ENCODE results near the gene OGFR.

The OGFR gene

DNA sequence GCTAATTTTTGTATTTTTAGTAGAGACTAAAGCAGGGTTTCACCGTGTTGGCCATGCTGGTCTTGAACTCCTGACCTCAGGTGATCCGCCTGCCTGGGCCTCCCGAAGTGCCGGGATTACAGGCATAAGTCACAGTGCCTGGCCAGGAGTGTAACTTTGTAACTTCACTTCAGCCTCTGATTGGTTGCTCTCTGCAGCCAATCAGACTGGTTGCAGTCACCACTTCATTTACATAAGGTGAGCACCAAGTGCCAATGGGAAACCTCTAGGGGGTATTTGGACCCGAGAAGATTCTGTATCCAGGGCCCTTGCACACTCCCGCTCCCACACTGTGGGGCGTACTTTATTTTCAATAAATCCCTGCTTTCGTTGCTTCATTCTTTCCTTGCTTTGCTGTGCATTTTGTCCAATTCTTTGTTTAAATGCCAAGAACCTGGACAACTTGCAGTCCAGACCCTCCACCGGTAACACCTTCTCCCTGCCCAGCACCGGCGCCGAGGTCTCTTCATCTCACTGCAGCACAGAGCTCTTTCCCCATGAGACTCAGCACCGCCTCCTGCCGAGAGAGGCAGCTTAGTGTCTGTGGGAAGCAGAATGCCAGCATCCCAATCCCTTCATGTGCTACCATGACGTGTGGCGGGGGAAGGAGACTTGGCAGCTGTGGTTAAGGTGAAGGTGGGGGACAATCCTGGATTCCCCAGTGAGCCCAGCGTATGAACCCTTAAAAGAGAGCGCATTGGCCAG, 22.3 kb upstream of the OGFR start:
- in situ Hi-C loops (cut with MboI; ENCODE audit: low sequenced_read_pairs) = no loop called here

GRCh38 chr20:62782893-62783278, 21.7 kb upstream of the OGFR start:
- in situ Hi-C loops (cut with MboI; ENCODE audit: low sequenced_read_pairs) = no loop called here

- in situ Hi-C loops (cut with MboI; ENCODE audit: low sequenced_read_pairs) = no loop called here
These were observed 20.1 kb upstream of the OGFR start for GRCh38 chr20:62784497-62784896.

GRCh38 chr20:62785393-62785792, 19.2 kb upstream of the OGFR start:
- in situ Hi-C loops (cut with MboI; ENCODE audit: low sequenced_read_pairs) = no loop called here

DNA sequence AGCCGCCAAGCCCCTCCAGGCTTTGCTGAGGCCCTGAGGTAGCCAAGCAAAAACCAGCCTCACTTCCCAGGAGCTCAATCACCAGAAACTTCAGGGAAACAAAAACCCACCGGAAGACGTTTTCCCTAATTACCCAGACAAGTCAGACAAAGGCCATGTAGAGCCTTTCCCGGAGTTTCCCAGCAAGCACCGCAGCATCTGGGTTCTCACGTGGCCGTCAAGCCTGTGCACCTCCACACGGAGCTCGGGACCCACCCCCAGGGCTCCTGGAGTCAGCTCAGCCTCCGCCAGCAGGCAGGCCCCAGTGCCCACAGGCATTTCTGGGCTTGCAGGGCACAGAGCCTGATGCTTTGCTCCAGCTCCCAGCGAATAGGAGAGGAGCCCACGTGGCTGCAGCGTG, 18.5 kb upstream of the OGFR start:
- in situ Hi-C loops (cut with MboI; ENCODE audit: low sequenced_read_pairs) = no loop called here

DNA sequence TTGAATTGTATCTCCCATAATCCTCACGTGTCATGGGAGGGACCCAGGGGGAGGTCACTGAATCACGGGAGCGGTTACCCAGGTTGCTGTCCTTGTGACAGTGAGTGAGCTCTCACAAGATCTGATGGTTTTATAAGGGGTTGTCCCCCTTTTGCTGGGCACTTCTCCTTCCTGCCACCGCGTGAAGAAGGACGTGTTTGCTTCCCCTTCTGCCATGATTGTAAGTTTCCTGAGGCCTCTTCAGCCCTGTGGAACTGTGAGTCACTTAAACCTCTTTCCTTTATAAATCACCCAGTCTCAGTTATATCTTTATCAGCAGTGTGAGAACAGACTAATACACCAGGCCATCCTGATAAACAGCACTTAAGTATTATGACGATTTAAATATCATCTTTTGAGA, 17.3 kb upstream of the OGFR start:
- in situ Hi-C loops (cut with MboI; ENCODE audit: low sequenced_read_pairs) = no loop called here

DNA sequence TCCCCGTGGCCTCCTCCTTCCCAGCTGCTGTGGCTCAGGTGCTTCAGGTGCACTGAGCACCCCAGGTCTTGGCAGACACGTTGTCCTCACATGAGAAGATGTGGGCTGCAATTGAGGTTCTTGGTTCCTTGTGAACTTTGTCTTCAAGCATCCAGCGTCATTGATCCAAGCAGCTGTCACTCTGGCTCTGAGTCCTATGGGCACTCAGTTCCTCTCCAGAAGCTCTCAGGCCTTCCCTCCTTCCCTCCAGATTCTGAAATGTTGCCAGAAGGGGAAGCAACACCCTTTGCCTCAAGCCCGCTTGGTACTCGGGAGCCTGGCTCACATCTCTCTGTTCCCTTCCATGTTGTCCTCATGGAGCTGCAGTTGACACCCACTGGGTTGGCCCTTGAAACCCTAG, 16.8 kb upstream of the OGFR start:
- in situ Hi-C loops (cut with MboI; ENCODE audit: low sequenced_read_pairs) = no loop called here

- in situ Hi-C loops (cut with MboI; ENCODE audit: low sequenced_read_pairs) = no loop called here
These were observed 16.0 kb upstream of the OGFR start for GRCh38 chr20:62788607-62789006.

DNA sequence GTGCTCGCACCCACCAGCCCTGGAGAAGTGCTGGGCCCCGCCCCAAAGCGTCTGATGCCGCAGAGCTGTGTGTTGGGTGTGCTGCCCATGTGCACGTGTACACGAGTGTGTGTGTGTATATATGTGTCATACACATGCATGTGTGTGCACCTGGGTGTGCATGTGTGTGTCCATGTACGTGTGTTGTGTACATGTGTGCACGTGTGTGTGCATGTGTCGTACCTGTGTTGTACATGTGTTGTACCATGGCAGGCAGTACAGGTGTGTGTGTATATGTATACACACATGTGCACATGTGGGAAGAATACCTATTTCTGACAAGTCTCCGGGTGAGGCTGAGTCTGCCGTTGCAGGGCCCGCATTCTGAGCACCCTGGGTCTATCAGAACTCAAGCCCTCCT, 14.6 kb upstream of the OGFR start:
- in situ Hi-C loops (cut with MboI; ENCODE audit: low sequenced_read_pairs) = loop anchor here (10.0 kb wide), 1 partner anchor 105 kb away; no protein-coding TSS in a partner anchor

DNA sequence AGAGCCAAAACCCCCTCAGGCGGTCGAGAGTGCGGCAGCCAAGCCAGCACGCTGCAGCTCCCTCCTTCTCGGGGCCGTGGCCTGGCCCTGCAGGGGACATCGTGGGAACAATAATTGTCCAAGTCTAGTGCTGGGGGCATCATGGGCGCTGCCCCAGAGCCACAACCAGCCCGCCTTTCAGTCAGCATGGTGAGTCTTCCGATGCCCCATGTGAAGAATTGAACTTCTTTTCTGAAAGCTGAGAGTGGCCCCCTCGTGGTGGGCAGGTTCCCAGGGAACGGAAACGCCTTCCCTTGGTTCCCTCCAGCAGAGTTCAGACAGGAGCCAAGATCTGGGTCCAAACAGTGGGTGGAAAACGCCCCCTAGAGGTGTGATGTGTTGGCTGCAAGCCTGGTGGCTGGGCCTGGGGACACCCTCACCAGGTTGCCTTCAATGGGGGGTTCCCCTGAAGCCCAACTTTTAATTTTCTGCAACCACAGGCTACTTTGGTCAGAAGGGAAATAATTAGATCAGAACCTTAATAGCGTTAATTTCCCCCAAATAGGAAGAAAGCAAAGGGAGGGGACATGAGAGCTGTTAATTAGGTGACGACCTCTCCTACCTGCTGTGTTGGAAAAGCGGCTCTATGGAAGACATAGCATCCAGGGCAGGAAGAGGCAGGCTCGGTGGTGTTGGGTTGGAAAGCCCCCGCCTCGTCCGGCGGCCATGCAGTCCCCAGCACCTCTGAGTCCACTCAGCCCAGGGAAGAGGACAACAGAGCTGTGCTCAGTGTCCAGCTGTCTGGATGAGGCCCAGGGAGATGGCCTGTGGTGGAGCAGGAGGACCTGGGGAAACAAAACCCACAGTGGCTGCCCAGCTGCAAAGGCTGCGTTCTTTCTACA, 13.1 kb upstream of the OGFR start:
- in situ Hi-C loops (cut with MboI; ENCODE audit: low sequenced_read_pairs) = loop anchor here (10.0 kb wide), 1 partner anchor 107 kb away; no protein-coding TSS in a partner anchor

DNA sequence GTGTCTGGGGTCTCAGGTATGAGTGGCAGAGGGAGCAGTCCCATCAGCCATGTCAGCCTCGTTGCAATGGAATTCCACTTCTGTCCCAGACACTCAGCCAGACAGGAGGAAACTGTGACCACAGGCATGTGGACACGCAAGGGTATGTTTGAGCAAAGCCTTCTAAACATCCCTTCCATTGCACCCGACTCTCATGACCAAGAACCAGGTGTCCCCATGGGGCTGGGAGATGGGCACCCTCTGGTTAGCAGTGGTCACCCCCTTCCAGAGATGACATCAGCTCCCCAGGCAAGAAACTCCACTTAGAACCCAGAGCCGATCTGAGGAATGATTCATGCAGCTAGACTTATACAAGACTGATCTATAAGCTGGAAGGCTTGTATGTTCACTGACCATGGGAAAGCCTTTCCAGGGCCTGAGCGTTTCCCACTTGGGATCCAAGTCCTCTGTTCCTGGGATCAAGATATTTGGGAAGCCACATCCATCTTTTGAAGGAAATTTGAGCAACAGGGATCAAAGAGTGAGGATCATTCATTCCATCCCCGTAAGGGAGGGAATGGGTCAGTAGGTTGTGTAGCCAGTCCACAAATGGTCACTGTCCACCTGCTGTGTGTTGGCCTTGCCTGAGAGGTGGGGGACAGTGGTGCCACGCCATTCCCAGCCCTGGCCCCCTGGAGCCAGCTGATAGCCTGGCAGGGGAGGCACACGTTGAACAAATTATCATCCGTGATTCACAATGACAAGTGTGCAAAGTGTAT, 12.3 kb upstream of the OGFR start:
- in situ Hi-C loops (cut with MboI; ENCODE audit: low sequenced_read_pairs) = loop anchor here (10.0 kb wide), 1 partner anchor 108 kb away; no protein-coding TSS in a partner anchor

DNA sequence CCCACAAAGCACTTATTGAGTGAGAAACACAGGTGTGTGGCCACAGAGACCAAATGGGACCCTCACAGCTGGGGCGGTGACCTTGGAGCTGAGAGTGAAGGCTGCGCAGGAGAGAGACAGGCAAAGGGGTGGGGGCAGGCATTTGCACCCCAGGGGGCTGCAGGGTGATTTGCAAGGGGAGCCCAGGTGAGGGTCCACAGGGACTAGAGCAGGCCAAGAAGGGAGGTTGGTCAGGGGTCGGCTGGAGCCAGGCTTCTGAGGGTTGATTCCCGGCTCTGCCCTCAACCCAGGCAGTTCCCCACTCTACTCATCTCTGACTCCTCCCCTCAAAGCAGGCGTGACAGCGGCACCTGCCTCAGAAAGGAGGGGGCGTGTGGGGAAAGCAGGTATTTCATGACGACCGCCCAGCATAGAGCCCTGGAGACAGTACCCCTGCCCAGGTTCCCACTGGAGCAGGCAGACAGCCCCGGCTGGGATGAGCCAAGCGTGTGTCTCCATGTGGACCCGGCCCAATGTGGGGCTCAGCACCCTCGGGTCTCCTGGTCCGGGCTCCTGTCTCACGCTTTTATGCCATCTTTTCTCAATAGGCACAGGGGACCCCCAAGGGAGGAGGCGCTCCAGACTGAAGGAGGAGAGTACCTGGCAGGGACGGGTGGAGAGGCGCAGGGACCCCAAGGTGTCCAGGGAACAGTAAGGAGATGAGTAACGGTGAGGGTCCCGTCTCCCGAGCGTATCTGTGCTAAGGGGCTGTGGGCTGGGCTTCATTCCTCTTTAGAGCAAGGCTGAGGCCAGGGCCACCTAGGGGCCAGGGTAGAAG, 11.5 kb upstream of the OGFR start:
- in situ Hi-C loops (cut with MboI; ENCODE audit: low sequenced_read_pairs) = loop anchor here (10.0 kb wide), 1 partner anchor 108 kb away; no protein-coding TSS in a partner anchor

GRCh38 chr20:62793757-62794006, 11.0 kb upstream of the OGFR start:
- in situ Hi-C loops (cut with MboI; ENCODE audit: low sequenced_read_pairs) = loop anchor here (10.0 kb wide), 1 partner anchor 109 kb away; no protein-coding TSS in a partner anchor

- in situ Hi-C loops (cut with MboI; ENCODE audit: low sequenced_read_pairs) = loop anchor here (10.0 kb wide), 1 partner anchor 109 kb away; no protein-coding TSS in a partner anchor
These were observed 10.5 kb upstream of the OGFR start for GRCh38 chr20:62794007-62794724.

GRCh38 chr20:62795023-62795761, 9.4 kb upstream of the OGFR start:
- in situ Hi-C loops (cut with MboI; ENCODE audit: low sequenced_read_pairs) = loop anchor here (10.0 kb wide), 1 partner anchor 110 kb away; no protein-coding TSS in a partner anchor

- in situ Hi-C loops (cut with MboI; ENCODE audit: low sequenced_read_pairs) = loop anchor here (10.0 kb wide), 1 partner anchor 112 kb away; no protein-coding TSS in a partner anchor
These were observed 7.7 kb upstream of the OGFR start for GRCh38 chr20:62796699-62797491.

DNA sequence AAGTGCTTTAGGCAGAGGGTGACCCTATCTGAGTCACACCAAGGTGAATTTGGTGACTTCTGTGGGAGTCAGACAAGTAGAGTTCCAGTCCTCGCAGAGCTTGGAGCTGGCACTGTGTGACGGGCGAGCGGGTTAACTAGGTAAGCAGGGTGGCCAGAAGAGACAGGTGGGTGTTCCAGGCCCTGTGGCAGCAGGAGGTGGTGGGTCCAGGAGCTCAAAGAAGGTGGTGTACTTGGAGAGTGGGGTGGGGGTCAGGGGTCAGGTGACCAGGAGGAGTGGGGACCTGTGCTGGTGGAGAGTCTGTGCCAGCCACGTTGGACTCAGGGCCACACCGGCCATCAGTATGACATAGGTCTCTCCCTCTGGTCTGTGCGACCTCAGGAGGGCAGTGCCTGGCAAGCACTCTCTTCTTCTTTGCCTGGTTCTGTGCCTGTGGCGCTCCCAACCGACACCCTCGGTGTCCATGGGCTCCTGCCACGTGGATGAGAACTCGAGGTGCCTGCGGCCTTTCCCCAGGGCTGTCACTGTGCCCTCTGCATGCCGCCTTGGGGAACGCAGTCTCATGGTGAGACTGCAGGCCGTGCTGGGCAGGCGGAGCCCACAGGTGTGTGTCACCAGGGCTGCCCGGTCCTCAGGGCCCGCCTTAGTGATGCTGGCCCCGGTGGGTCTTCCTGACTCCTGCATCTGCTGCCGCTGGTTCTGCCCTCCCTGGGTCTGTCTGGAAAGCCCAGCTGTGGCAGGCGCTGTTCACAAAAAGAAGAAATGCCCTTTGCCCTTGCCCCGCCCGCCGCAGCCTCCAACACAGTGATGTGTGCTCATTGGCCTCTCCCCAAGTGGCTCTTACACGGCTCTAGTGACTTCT, 6.7 kb upstream of the OGFR start:
- in situ Hi-C loops (cut with MboI; ENCODE audit: low sequenced_read_pairs) = loop anchor here (10.0 kb wide), 1 partner anchor 113 kb away; no protein-coding TSS in a partner anchor
